ENCODE results near the gene SLC6A14. TPM values are rescaled to one million over a fixed set of nuclear protein-coding genes. Genes with fewer than 3 reads are reported as not detected.

SLC6A14 gene
- total RNA-seq, 1 donor from 2014 or later: not detected

- Histone ChIP-seq H3K9ac (ENCODE audit: low read depth in 1 of 3, low read length in 3 of 3) (no peak within 1 kb of the TSS), H3K27me3 (ENCODE audit: control insufficient read depth in 3 of 3, insufficient read depth in 3 of 3, low read length in 3 of 3) (no peaks in the 10 kb centered on the region), H3K9me3 (ENCODE audit: control insufficient read depth in 3 of 3, low read length in 3 of 3) (no peaks in the 10 kb centered on the region), H3K27ac (ENCODE audit: low read depth, low read length) (no peak within 1 kb of the TSS), H3K4me1 (ENCODE audit: control insufficient read depth in 3 of 3, insufficient read depth in 3 of 3, low read length in 3 of 3) (no peaks in the 10 kb centered on the region), H3K4me3 (ENCODE audit: low read length in 3 of 3) (no peak within 1 kb of the TSS), H3K36me3 (ENCODE audit: control insufficient read depth in 3 of 3, insufficient read depth in 3 of 3, low read length in 3 of 3) (no peaks in the 10 kb centered on the region)
These were observed 26.4 kb downstream of the SLC6A14 start, which contains the start of gene CT83 for GRCh38 chrX:116462822-116463221. Gene CT83 (minus strand): TSS chrX:116462976. CDS start chrX:116462856, 120 bp downstream.

- Histone ChIP-seq H3K27me3 (ENCODE audit: control insufficient read depth in 3 of 3, insufficient read depth in 3 of 3, low read length in 3 of 3) (no peaks in the 10 kb centered on the region), H3K4me3 (ENCODE audit: low read length in 3 of 3) (no peak overlapping the region), H3K4me1 (ENCODE audit: control insufficient read depth in 3 of 3, insufficient read depth in 3 of 3, low read length in 3 of 3) (no peaks in the 10 kb centered on the region), H3K9me3 (ENCODE audit: control insufficient read depth in 3 of 3, low read length in 3 of 3) (no peaks in the 10 kb centered on the region), H3K36me3 (ENCODE audit: control insufficient read depth in 3 of 3, insufficient read depth in 3 of 3, low read length in 3 of 3) (no peaks in the 10 kb centered on the region), H3K27ac (ENCODE audit: low read depth, low read length) (no peak overlapping the region), H3K9ac (ENCODE audit: low read depth in 1 of 3, low read length in 3 of 3) (no peak overlapping the region)
These were observed 43.7 kb downstream of the SLC6A14 start for GRCh38 chrX:116480059-116480458.

- H3K27me3 ChIP-seq (ENCODE audit: control insufficient read depth in 3 of 3, insufficient read depth in 3 of 3, low read length in 3 of 3): no peaks in the 10 kb centered on the region
These were observed 53.7 kb downstream of the SLC6A14 start for GRCh38 chrX:116490104-116490503.

GRCh38 chrX:116493271-116493670, 56.9 kb downstream of the SLC6A14 start:
- no peak overlapping the region for H3K4me3 ChIP-seq (ENCODE audit: low read length in 3 of 3)
- no peaks in the 10 kb centered on the region for H3K9me3 ChIP-seq (ENCODE audit: control insufficient read depth in 3 of 3, low read length in 3 of 3)
- H3K36me3 ChIP-seq (ENCODE audit: control insufficient read depth in 3 of 3, insufficient read depth in 3 of 3, low read length in 3 of 3): no peaks in the 10 kb centered on the region
- H3K27ac ChIP-seq (ENCODE audit: low read depth, low read length): no peak overlapping the region
- no peaks in the 10 kb centered on the region for H3K4me1 ChIP-seq (ENCODE audit: control insufficient read depth in 3 of 3, insufficient read depth in 3 of 3, low read length in 3 of 3)
- H3K9ac ChIP-seq (ENCODE audit: low read depth in 1 of 3, low read length in 3 of 3): no peak overlapping the region
- H3K27me3 ChIP-seq (ENCODE audit: control insufficient read depth in 3 of 3, insufficient read depth in 3 of 3, low read length in 3 of 3): no peaks in the 10 kb centered on the region

More at GRCh38 chrX:116490104-116490503, 53.7 kb downstream of the SLC6A14 start:
- Histone ChIP-seq H3K36me3 (ENCODE audit: control insufficient read depth in 3 of 3, insufficient read depth in 3 of 3, low read length in 3 of 3) (no peaks in the 10 kb centered on the region), H3K4me1 (ENCODE audit: control insufficient read depth in 3 of 3, insufficient read depth in 3 of 3, low read length in 3 of 3) (no peaks in the 10 kb centered on the region), H3K4me3 (ENCODE audit: low read length in 3 of 3) (no peak overlapping the region), H3K9me3 (ENCODE audit: control insufficient read depth in 3 of 3, low read length in 3 of 3) (no peaks in the 10 kb centered on the region), H3K27ac (ENCODE audit: low read depth, low read length) (no peak overlapping the region), H3K9ac (ENCODE audit: low read depth in 1 of 3, low read length in 3 of 3) (no peak overlapping the region)

- Histone ChIP-seq H3K4me1 (ENCODE audit: control insufficient read depth in 3 of 3, insufficient read depth in 3 of 3, low read length in 3 of 3) (no peaks in the 10 kb centered on the region), H3K9ac (ENCODE audit: low read depth in 1 of 3, low read length in 3 of 3) (no peak overlapping the region), H3K9me3 (ENCODE audit: control insufficient read depth in 3 of 3, low read length in 3 of 3) (no peaks in the 10 kb centered on the region), H3K27ac (ENCODE audit: low read depth, low read length) (no peak overlapping the region), H3K27me3 (ENCODE audit: control insufficient read depth in 3 of 3, insufficient read depth in 3 of 3, low read length in 3 of 3) (no peaks in the 10 kb centered on the region), H3K36me3 (ENCODE audit: control insufficient read depth in 3 of 3, insufficient read depth in 3 of 3, low read length in 3 of 3) (no peaks in the 10 kb centered on the region), H3K4me3 (ENCODE audit: low read length in 3 of 3) (no peak overlapping the region)
These were observed 63.4 kb downstream of the SLC6A14 start for GRCh38 chrX:116499780-116500179.

Small RNA genes lying within 50 kb of the gene (small RNA-seq; reads per million reads assigned to genes)
- gene RNU6-154P: not detected

Other genes starting within 250 kb of the SLC6A14 start
- not detected for gene CT83, start 26.4 kb downstream of the SLC6A14 start, total RNA-seq